Kidney (tissue), 14 donors: Measurements from ENCODE around the gene SCAP. TPM values are rescaled to one million over a fixed set of nuclear protein-coding genes. Genes with fewer than 3 reads are reported as not detected.

Experiments
- DNase-seq, 5 donors: peaks; one replicate each; pipeline ENCODE4 v3.0.0-alpha.2; 2013 to 2020
- FAIRE-seq: peaks from 2 replicates; lab custom pipeline; 2012; peaks lifted over from hg19 to GRCh38; lab: Jason Lieb, UNC
- H3K27ac ChIP-seq, 2 donors: one replicate each; pipeline ENCODE4 v1.7.0; 2013; ENCODE audit warnings: low read depth in 2 of 2, low read length in 2 of 2, inconsistent platforms in 1 of 2
- H3K27me3 ChIP-seq: one replicate; pipeline ENCODE4 v1.7.1; 2013; ENCODE audit warnings: low read length, inconsistent platforms; ENCODE audit not compliant: control insufficient read depth, insufficient read depth
- H3K36me3 ChIP-seq, 3 donors: one replicate each; pipeline versions ENCODE4 v1.7.0 to v1.7.1; 2013; ENCODE audit warnings: low read length in 3 of 3, control low read depth in 1 of 3, inconsistent platforms in 1 of 3; ENCODE audit not compliant: insufficient read depth in 3 of 3, control insufficient read depth in 2 of 3
- H3K4me1 ChIP-seq, 3 donors: one replicate each; pipeline versions ENCODE4 v1.7.0 to v1.7.1; 2013; ENCODE audit warnings: low read length in 3 of 3, inconsistent platforms in 1 of 3, low read depth in 1 of 3; ENCODE audit not compliant: control insufficient read depth in 2 of 3, insufficient read depth in 2 of 3
- H3K4me3 ChIP-seq, 3 donors: one replicate each; pipeline versions ENCODE4 v1.7.0 to v1.8.1; 2013; ENCODE audit warnings: low read length in 3 of 3, control low read depth in 1 of 3, inconsistent platforms in 1 of 3
- H3K9ac ChIP-seq, 3 donors: one replicate each; pipeline versions ENCODE4 v1.7.0 to v1.7.1; 2013; ENCODE audit warnings: low read length in 3 of 3, control low read depth in 1 of 3, inconsistent platforms in 1 of 3
- H3K9me3 ChIP-seq, 3 donors: one replicate each; pipeline versions ENCODE4 v1.7.0 to v1.7.1; 2013; ENCODE audit warnings: low read length in 3 of 3, control low read depth in 1 of 3, inconsistent platforms in 1 of 3; ENCODE audit not compliant: control insufficient read depth in 2 of 3, insufficient read depth in 1 of 3
- intact Hi-C: fragments of 100-400 bp; cut with DNase I; formaldehyde crosslinking; loops from one replicate; pipeline ENCODE4 v1.11.1; 2022
- polyA plus RNA-seq: library from polyadenylated mRNA; stranded (reverse); fragments of 350-450 nt; fragmentation: Illumina TruSeq; extraction: RNeasy Lipid Tissue Mini Kit (QIAGEN cat#74804); gene quantifications from one replicate; pipeline ENCODE4 v1.2.3, GENCODE V29; 2014; ENCODE audit warnings: low read depth, low replicate concordance; ENCODE audit not compliant: insufficient read depth
- total RNA-seq: library from RNA; stranded (reverse); fragmentation: NEBNext Ultra II Directional; extraction: Animal tissue kit (Norgen Biotek cat#: 25700); gene quantifications from one replicate; pipeline ENCODE4 v1.2.1, GENCODE V29; 2021
- TF ChIP-seq, protein P1 (sequence below): IDR thresholded peaks from 3 replicates; pipeline ENCODE4 v1.5.1; 2012; ENCODE audit warnings: mild to moderate bottlenecking, moderate library complexity, borderline replicate concordance; ENCODE audit not compliant: insufficient read depth; ENCODE audit errors: extremely low read depth
- donor health status: control.
- donor health status: control.
- donor health status: control.
- donor health status: control.
- donor health status: control.
- donor health status: DM: yes; HTN: yes; CAD: no.
- donor health status: Normal renal cell carcinoma (clear cell type).

Gene SCAP
- total and polyA plus RNA-seq, 2 donors from 2014 or later, result 47.3 to 85.1 TPM

DNA sequence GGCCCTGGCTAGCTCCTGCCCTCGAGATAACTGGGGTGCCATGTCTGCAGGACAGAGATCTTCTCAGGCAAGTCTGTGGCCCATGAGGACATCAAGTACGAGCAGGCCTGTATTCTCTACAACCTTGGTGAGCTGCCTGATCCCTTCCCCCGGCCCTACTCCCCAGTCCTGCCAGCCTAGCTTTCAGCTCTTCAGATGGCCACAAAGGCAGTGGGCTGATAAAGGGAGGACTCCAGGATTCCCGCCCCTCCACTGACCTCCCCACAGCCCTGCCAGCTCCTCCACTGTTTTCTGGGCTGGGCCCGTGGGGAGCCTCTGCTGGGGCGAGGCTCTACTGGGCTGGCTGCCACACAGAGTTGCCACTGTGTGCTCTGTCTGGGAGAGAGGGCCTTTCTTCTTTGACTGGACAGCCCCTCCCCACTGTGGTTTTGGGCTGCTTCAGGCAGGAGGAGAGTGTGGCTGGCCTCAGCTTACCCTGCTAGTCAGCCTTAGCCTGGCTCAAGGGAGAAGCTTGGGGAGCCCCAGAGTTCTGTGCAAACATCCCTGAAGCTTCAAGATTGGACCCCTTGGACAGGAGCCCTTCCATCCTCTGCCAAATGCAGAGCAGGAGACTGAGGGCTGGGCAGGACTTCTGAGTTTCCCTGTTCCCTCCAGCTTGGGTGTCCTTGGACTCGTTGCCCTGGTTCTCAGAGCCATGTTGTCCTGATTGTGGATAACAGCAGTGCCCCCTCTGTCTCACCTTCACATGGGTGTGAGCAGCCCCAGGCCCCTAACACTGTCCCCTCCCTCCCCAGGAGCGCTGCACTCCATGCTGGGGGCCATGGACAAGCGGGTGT is 70.6 kb downstream of the SCAP start:
- Histone ChIP-seq H3K27ac (no peak overlapping the region), H3K9ac (no peak overlapping the region), H3K4me1 (no peaks in the 10 kb centered on the region), H3K27me3 (no peaks in the 10 kb centered on the region), H3K9me3 (no peaks in the 10 kb centered on the region), H3K36me3 (peaks cover 0 to 30% (median 10%) of the 10 kb centered on the region in 3 donors), H3K4me3 (no peak overlapping the region)
- TF ChIP-seq, protein P1, sequence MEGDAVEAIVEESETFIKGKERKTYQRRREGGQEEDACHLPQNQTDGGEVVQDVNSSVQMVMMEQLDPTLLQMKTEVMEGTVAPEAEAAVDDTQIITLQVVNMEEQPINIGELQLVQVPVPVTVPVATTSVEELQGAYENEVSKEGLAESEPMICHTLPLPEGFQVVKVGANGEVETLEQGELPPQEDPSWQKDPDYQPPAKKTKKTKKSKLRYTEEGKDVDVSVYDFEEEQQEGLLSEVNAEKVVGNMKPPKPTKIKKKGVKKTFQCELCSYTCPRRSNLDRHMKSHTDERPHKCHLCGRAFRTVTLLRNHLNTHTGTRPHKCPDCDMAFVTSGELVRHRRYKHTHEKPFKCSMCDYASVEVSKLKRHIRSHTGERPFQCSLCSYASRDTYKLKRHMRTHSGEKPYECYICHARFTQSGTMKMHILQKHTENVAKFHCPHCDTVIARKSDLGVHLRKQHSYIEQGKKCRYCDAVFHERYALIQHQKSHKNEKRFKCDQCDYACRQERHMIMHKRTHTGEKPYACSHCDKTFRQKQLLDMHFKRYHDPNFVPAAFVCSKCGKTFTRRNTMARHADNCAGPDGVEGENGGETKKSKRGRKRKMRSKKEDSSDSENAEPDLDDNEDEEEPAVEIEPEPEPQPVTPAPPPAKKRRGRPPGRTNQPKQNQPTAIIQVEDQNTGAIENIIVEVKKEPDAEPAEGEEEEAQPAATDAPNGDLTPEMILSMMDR, result no peak
- no peak for FAIRE-seq
- intact Hi-C loops, result no loop called here
- DNase-seq, result peak in 1 of 5 donors; percentile 70

DNA sequence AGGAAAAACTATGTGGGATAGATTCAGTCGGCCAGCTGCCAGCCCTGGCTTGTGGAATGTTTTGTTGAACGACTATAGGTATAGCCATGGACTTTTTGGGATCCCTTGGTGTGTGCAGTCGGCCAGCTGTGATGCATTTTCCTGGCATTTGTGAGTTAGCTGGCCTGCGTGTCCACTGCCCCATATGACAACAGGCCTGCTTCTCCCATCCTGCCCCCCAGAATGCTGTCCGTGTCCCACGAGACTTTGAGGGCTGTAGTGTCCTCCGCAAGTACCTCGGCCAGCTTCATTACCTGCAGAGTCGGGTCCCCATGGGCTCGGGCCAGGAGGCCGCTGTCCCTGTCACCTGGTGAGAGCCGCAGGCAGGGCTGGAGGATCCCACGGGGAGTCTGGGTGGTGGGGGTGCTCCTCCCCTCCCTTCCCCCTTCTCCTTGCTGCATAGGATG is 71.3 kb downstream of the SCAP start:
- Histone ChIP-seq H3K4me3 (no peak overlapping the region), H3K9me3 (no peaks in the 10 kb centered on the region), H3K4me1 (no peaks in the 10 kb centered on the region), H3K27ac (no peak overlapping the region), H3K27me3 (no peaks in the 10 kb centered on the region), H3K36me3 (peaks cover 0 to 36% (median 10%) of the 10 kb centered on the region in 3 donors), H3K9ac (no peak overlapping the region)
- TF ChIP-seq, protein P1, result no peak
- intact Hi-C loops, result no loop called here
- FAIRE-seq (no peak), DNase-seq (peak in 1 of 5 donors; percentile 70)

DNA sequence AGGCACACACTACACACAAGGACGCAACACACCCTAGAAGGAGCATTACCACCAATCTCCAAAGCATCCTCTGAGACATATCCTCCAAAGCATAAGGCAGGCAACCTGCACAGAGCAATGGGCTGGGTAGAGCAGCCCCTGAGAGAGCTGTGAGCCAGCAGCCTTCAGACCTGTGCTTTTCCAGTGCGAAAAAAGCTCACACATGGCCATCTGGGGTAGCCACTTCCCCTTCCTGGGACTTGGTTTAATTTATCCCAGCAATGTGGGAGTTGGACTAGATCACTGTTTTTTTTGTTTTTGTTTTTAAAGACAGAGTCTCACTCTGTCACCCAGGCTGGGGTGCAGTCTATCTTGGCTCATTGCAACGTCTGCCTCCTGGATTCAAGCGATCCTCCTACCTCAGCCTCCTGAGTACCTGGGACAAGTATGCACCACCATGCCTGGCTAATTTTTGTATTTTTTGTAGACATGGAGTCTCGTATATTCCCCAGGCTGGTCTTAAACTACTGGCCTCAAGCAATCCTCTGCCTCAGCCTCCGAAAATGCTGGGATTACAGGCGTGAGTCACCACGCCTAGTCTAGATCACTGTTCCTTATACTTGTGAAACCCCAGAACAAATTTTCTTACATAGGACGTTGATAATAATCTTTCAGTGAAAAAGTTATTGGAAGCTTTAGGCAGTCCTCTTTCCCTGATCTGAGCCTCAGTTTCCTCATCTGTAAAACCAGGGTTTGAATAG is 76.0 kb downstream of the SCAP start:
- H3K4me1 ChIP-seq, result peaks cover 0 to 15% (median 11%) of the 10 kb centered on the region in 3 donors
- intact Hi-C loops, result no loop called here

More for the DNA sequence above, 76.0 kb downstream of the SCAP start:
- Histone ChIP-seq H3K36me3 (peaks cover 0 to 19% (median 3%) of the 10 kb centered on the region in 3 donors), H3K9ac (no peak overlapping the region), H3K27me3 (no peaks in the 10 kb centered on the region), H3K27ac (no peak overlapping the region), H3K9me3 (no peaks in the 10 kb centered on the region), H3K4me3 (no peak overlapping the region)
- TF ChIP-seq, protein P1, result no peak
- FAIRE-seq (no peak), DNase-seq (no peak)
